Kidney (tissue), 14 donors: ENCODE results near the gene NSG1. TPM values are rescaled to one million over a fixed set of nuclear protein-coding genes. Genes with fewer than 3 reads are reported as not detected.

ENCODE experiments used
- DNase-seq, 5 donors: peaks; one replicate each; pipeline ENCODE4 v3.0.0-alpha.2; 2013 to 2020
- FAIRE-seq: peaks from 2 replicates; lab custom pipeline; 2012; peaks lifted over from hg19 to GRCh38; lab: Jason Lieb, UNC
- H3K27ac ChIP-seq, 2 donors: one replicate each; pipeline ENCODE4 v1.7.0; 2013; ENCODE audit warnings: low read depth in 2 of 2, low read length in 2 of 2, inconsistent platforms in 1 of 2
- H3K27me3 ChIP-seq: one replicate; pipeline ENCODE4 v1.7.1; 2013; ENCODE audit warnings: low read length, inconsistent platforms; ENCODE audit not compliant: control insufficient read depth, insufficient read depth
- H3K36me3 ChIP-seq, 3 donors: one replicate each; pipeline versions ENCODE4 v1.7.0 to v1.7.1; 2013; ENCODE audit warnings: low read length in 3 of 3, control low read depth in 1 of 3, inconsistent platforms in 1 of 3; ENCODE audit not compliant: insufficient read depth in 3 of 3, control insufficient read depth in 2 of 3
- H3K4me1 ChIP-seq, 3 donors: one replicate each; pipeline versions ENCODE4 v1.7.0 to v1.7.1; 2013; ENCODE audit warnings: low read length in 3 of 3, inconsistent platforms in 1 of 3, low read depth in 1 of 3; ENCODE audit not compliant: control insufficient read depth in 2 of 3, insufficient read depth in 2 of 3
- H3K4me3 ChIP-seq, 3 donors: one replicate each; pipeline versions ENCODE4 v1.7.0 to v1.8.1; 2013; ENCODE audit warnings: low read length in 3 of 3, control low read depth in 1 of 3, inconsistent platforms in 1 of 3
- H3K9ac ChIP-seq, 3 donors: one replicate each; pipeline versions ENCODE4 v1.7.0 to v1.7.1; 2013; ENCODE audit warnings: low read length in 3 of 3, control low read depth in 1 of 3, inconsistent platforms in 1 of 3
- H3K9me3 ChIP-seq, 3 donors: one replicate each; pipeline versions ENCODE4 v1.7.0 to v1.7.1; 2013; ENCODE audit warnings: low read length in 3 of 3, control low read depth in 1 of 3, inconsistent platforms in 1 of 3; ENCODE audit not compliant: control insufficient read depth in 2 of 3, insufficient read depth in 1 of 3
- intact Hi-C: fragments of 100-400 bp; cut with DNase I; formaldehyde crosslinking; loops from one replicate; pipeline ENCODE4 v1.11.1; 2022
- polyA plus RNA-seq: library from polyadenylated mRNA; stranded (reverse); fragments of 350-450 nt; fragmentation: Illumina TruSeq; extraction: RNeasy Lipid Tissue Mini Kit (QIAGEN cat#74804); gene quantifications from one replicate; pipeline ENCODE4 v1.2.3, GENCODE V29; 2014; ENCODE audit warnings: low read depth, low replicate concordance; ENCODE audit not compliant: insufficient read depth
- total RNA-seq: library from RNA; stranded (reverse); fragmentation: NEBNext Ultra II Directional; extraction: Animal tissue kit (Norgen Biotek cat#: 25700); gene quantifications from one replicate; pipeline ENCODE4 v1.2.1, GENCODE V29; 2021
- TF ChIP-seq, protein P1 (sequence below): IDR thresholded peaks from 3 replicates; pipeline ENCODE4 v1.5.1; 2012; ENCODE audit warnings: mild to moderate bottlenecking, moderate library complexity, borderline replicate concordance; ENCODE audit not compliant: insufficient read depth; ENCODE audit errors: extremely low read depth
- donor health status: control.
- donor health status: control.
- donor health status: control.
- donor health status: control.
- donor health status: control.
- donor health status: DM: yes; HTN: yes; CAD: no.
- donor health status: Normal renal cell carcinoma (clear cell type).

The NSG1 gene
- total and polyA plus RNA-seq, 2 donors from 2014 or later: 4.7 to 9.5 TPM

DNA sequence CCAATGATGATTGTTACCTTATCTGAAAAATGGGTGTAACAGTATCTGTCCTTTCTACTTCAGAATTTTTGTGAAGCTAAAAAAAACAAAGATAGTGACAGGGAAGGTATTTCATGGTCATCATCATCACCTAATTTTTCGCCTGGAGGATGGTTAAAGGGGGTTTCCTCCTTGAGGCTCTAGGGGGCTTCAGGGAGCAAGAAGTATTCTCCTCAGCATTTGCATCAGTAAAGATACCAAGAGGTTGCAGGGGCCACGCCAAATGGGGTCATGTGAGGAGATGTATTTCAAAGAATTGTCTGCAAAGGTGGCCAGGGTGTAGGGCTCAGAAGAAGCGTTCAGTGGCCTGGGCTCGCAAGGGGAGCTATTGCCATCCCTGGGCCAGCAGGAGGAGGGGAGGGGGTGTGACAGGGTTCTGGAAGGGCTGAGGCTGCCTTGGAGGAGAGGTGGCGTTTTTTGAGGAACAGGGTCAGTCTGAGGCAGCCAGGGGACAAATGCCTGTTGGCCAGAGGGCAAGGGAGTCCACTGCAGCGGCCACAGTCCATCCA is 7.3 kb upstream of the NSG1 start:
- intact Hi-C loops: no loop called here
- TF ChIP-seq, protein P1, sequence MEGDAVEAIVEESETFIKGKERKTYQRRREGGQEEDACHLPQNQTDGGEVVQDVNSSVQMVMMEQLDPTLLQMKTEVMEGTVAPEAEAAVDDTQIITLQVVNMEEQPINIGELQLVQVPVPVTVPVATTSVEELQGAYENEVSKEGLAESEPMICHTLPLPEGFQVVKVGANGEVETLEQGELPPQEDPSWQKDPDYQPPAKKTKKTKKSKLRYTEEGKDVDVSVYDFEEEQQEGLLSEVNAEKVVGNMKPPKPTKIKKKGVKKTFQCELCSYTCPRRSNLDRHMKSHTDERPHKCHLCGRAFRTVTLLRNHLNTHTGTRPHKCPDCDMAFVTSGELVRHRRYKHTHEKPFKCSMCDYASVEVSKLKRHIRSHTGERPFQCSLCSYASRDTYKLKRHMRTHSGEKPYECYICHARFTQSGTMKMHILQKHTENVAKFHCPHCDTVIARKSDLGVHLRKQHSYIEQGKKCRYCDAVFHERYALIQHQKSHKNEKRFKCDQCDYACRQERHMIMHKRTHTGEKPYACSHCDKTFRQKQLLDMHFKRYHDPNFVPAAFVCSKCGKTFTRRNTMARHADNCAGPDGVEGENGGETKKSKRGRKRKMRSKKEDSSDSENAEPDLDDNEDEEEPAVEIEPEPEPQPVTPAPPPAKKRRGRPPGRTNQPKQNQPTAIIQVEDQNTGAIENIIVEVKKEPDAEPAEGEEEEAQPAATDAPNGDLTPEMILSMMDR: no peak
- Histone ChIP-seq H3K27ac (no peak overlapping the region), H3K4me3 (no peak overlapping the region), H3K4me1 (no peaks in the 10 kb centered on the region), H3K9me3 (no peaks in the 10 kb centered on the region), H3K27me3 (peaks cover 11% of the 10 kb centered on the region), H3K9ac (no peak overlapping the region), H3K36me3 (no peaks in the 10 kb centered on the region)
- no peak for DNase-seq
- no peak for FAIRE-seq

DNA sequence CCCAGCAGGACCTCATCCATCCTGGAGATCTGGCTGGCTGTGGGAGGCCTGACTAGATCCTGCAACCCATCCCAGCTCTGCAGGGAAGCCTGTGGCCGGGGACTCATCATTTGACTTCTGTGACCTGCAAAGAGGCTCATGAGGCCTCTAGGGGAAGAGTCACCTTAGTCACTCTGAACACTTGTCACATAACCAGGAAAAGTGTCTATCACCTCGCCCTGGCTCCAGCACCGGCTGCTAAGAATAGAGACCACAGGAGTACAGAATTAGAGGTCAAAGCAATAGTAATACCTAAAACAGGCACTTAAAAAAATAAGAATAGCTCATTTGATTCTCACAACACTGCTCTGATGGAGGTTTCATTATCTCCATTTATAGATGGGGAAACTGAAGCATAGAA is 3.8 kb upstream of the NSG1 start:
- TF ChIP-seq, protein P1: no peak
- peak in 1 of 5 donors; percentile 41 for DNase-seq
- H3K4me3 ChIP-seq: no peak overlapping the region
- H3K36me3 ChIP-seq: no peaks in the 10 kb centered on the region
- intact Hi-C loops: no loop called here
- no peak for FAIRE-seq
- no peak overlapping the region for H3K9ac ChIP-seq
- H3K9me3 ChIP-seq: no peaks in the 10 kb centered on the region
- no peak overlapping the region for H3K27ac ChIP-seq
- H3K27me3 ChIP-seq: peaks cover 16% of the 10 kb centered on the region
- H3K4me1 ChIP-seq: peaks cover 0 to 3% (median 0%) of the 10 kb centered on the region in 3 donors

DNA sequence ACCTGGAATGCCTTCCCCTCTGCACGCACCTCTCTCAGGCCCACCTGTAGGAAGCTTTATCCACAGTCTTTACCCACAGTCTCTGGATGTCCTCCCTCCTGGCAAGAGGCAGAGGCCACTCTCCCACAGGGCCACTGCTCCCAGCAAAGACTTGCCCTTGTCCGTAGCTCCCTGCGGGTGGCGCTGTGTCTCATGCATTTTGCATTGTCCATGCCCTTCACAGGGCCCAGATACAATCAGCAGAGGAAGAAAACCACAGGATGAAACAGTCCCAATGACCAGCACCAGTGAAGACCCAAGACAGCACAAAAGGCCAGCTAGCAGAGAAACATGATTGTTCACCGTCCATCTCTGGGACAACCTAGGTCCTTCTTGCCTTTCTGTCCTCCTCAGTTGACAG is 2.1 kb upstream of the NSG1 start:
- H3K36me3 ChIP-seq: no peaks in the 10 kb centered on the region
- H3K27ac ChIP-seq: no peak overlapping the region
- H3K4me1 ChIP-seq: peaks cover 0 to 3% (median 0%) of the 10 kb centered on the region in 3 donors
- FAIRE-seq: no peak
- TF ChIP-seq, protein P1: peak; percentile 21
- H3K9me3 ChIP-seq: no peaks in the 10 kb centered on the region
- H3K27me3 ChIP-seq: peaks cover 16% of the 10 kb centered on the region
- no peak overlapping the region for H3K9ac ChIP-seq
- no peak overlapping the region for H3K4me3 ChIP-seq
- intact Hi-C loops: no loop called here
- peak in 1 of 5 donors; percentile 21 for DNase-seq
